ENCODE measurements around the gene ICE2.

Gene ICE2

GRCh38 chr15:60478566-60479360 lies at the start of gene ICE2:
Gene ICE2, minus strand, starts transcription at chr15:60479142. Its CDS starts 1,165 bp downstream, at chr15:60477977.
- peak; percentile 93 for DNase-seq (ENCODE audit: low spot score)

- peak; percentile 43 for DNase-seq (ENCODE audit: low spot score)
These were observed 49.6 kb upstream of the ICE2 start for GRCh38 chr15:60528530-60528929.

- DNase-seq (ENCODE audit: low spot score) = no peak
These were observed 48.5 kb upstream of the ICE2 start for GRCh38 chr15:60527456-60527855.

- no peak for DNase-seq (ENCODE audit: low spot score)
These were observed 47.2 kb upstream of the ICE2 start for GRCh38 chr15:60526127-60526616.

- DNase-seq (ENCODE audit: low spot score) = no peak
These were observed 46.5 kb upstream of the ICE2 start for GRCh38 chr15:60525341-60526039.

GRCh38 chr15:60523056-60523455 lies 44.1 kb upstream of the ICE2 start:
- no peak for DNase-seq (ENCODE audit: low spot score)

- DNase-seq (ENCODE audit: low spot score) = peak; percentile 76
These were observed 42.0 kb upstream of the ICE2 start for GRCh38 chr15:60520825-60521368.

- no peak for DNase-seq (ENCODE audit: low spot score)
These were observed 41.3 kb upstream of the ICE2 start for GRCh38 chr15:60520013-60520824.

- no peak for DNase-seq (ENCODE audit: low spot score)
These were observed 40.3 kb upstream of the ICE2 start for GRCh38 chr15:60519218-60519617.

- no peak for DNase-seq (ENCODE audit: low spot score)
These were observed 39.6 kb upstream of the ICE2 start for GRCh38 chr15:60518511-60518910.

- DNase-seq (ENCODE audit: low spot score) = no peak
These were observed 35.4 kb upstream of the ICE2 start for GRCh38 chr15:60514261-60514881.

- no peak for DNase-seq (ENCODE audit: low spot score)
These were observed 34.7 kb upstream of the ICE2 start for GRCh38 chr15:60513676-60514075.

GRCh38 chr15:60512937-60513336 lies 34.0 kb upstream of the ICE2 start:
- DNase-seq (ENCODE audit: low spot score) = no peak

- no peak for DNase-seq (ENCODE audit: low spot score)
These were observed 32.5 kb upstream of the ICE2 start for GRCh38 chr15:60511351-60512031.

- no peak for DNase-seq (ENCODE audit: low spot score)
These were observed 31.1 kb upstream of the ICE2 start for GRCh38 chr15:60510006-60510405.

- DNase-seq (ENCODE audit: low spot score) = no peak
These were observed 30.5 kb upstream of the ICE2 start for GRCh38 chr15:60509470-60509869.

- DNase-seq (ENCODE audit: low spot score) = no peak
These were observed 29.5 kb upstream of the ICE2 start for GRCh38 chr15:60508442-60508841.

- peak; percentile 68 for DNase-seq (ENCODE audit: low spot score)
These were observed 28.9 kb upstream of the ICE2 start for GRCh38 chr15:60507596-60508424.

- no peak for DNase-seq (ENCODE audit: low spot score)
These were observed 17.9 kb upstream of the ICE2 start for GRCh38 chr15:60496853-60497252.

GRCh38 chr15:60494108-60494507 lies 15.2 kb upstream of the ICE2 start:
- DNase-seq (ENCODE audit: low spot score) = no peak
